ENCODE results near the gene APOL5.

- TF ChIP-seq CTCF (optimal IDR thresholded peaks at IDR 0.05 in 1 of 3, IDR thresholded peaks at IDR 0.05 in 1 of 3, conservative IDR thresholded peaks at IDR 0.05 in 1 of 3; ENCODE audit: extremely low read depth in 1 of 3, insufficient read depth in 2 of 3, low read length in 3 of 3) (no peak), EZH2 (IDR thresholded peaks at IDR 0.05; ENCODE audit: low read length) (no peak)
Observed at GRCh38 chr22:35690001-35690400, 27.7 kb upstream of the APOL5 start.

Data from keratinocyte (primary cell).